HEK293 (cell line): ENCODE measurements around the gene BNIPL.

Experiments used
- CTCF ChIA-PET: fragments of 350-600 bp; formaldehyde crosslinking; extraction: SDS; loops from one replicate; lab custom pipeline; 2021; ENCODE audit warnings: antibody characterized with exemption; lab: Yijun Ruan, JAX
- POLR2A ChIA-PET: fragments of 300-600 bp; formaldehyde crosslinking; extraction: SDS; loops from one replicate; lab custom pipeline; 2020; ENCODE audit warnings: antibody characterized with exemption, inconsistent platforms; lab: Yijun Ruan, JAX
- H3K27ac ChIP-seq: fragments of 200-500 bp; sonication (Bioruptor generic); 2 replicates; pipeline ENCODE4 v1.5.1; 2014; ENCODE audit warnings: low read depth, low read length, control low read depth, inconsistent platforms; ENCODE audit errors: extremely low read depth
- H3K36me3 ChIP-seq, 2 experiments: fragments of 200-500 bp in 1 of 2; sonication (Bioruptor generic) in 1 of 2; 1 replicate in 1 of 2; 2 replicates in 1 of 2; pipeline ENCODE4 v1.5.1; 2014 to 2017; ENCODE audit warnings: inconsistent platforms in 2 of 2, low read length in 2 of 2; ENCODE audit not compliant: control insufficient read depth in 2 of 2, insufficient read depth in 1 of 2
- H3K4me1 ChIP-seq: fragments of 200-500 bp; sonication (Bioruptor generic); 2 replicates; pipeline ENCODE4 v1.5.1; 2014; ENCODE audit warnings: mild to moderate bottlenecking, low read length, inconsistent platforms; ENCODE audit not compliant: control insufficient read depth, insufficient read depth
- H3K4me3 ChIP-seq: 2 replicates; pipeline ENCODE4 v1.5.1; 2011; ENCODE audit warnings: low read depth, mild to moderate bottlenecking, control low read depth, low read length, moderate library complexity
- H3K9me3 ChIP-seq: fragments of 200-500 bp; sonication (Bioruptor generic); 2 replicates; pipeline ENCODE4 v1.5.1; 2014; ENCODE audit warnings: low read depth, low read length, inconsistent platforms; ENCODE audit not compliant: control insufficient read depth, insufficient read depth
- HOXA7 ChIP-seq: sonication (generic); formaldehyde crosslinking; IDR thresholded peaks from 2 replicates; pipeline ENCODE4 v1.8.1; 2022; ENCODE audit warnings: missing genetic modification reagents, borderline replicate concordance
- INSM2 ChIP-seq: fragments of 450-650 bp; formaldehyde crosslinking; IDR thresholded peaks from 2 replicates; pipeline ENCODE4 v1.5.1; 2016; ENCODE audit warnings: missing biosample characterization, missing genetic modification characterization
- KLF17 ChIP-seq: fragments of 450-650 bp; formaldehyde crosslinking; IDR thresholded peaks from 2 replicates; pipeline ENCODE4 v1.5.1; 2016; ENCODE audit warnings: missing biosample characterization, missing genetic modification characterization
- REST ChIP-seq: fragments of 450-650 bp; formaldehyde crosslinking; IDR thresholded peaks from 2 replicates; pipeline ENCODE4 v1.5.1; 2016; ENCODE audit warnings: missing biosample characterization, missing genetic modification characterization
- TSHZ1 ChIP-seq: fragments of 450-650 bp; formaldehyde crosslinking; IDR thresholded peaks from 2 replicates; pipeline ENCODE4 v1.5.1; 2016; ENCODE audit warnings: missing biosample characterization, missing genetic modification characterization, borderline replicate concordance
- ZBTB20 ChIP-seq: fragments of 450-650 bp; formaldehyde crosslinking; IDR thresholded peaks from 2 replicates; pipeline ENCODE4 v1.5.1; 2016; ENCODE audit warnings: missing biosample characterization, missing genetic modification characterization
- ZFHX2 ChIP-seq: fragments of 450-650 bp; formaldehyde crosslinking; conservative IDR thresholded peaks from 2 replicates; pipeline ENCODE4 v1.5.1; 2016; ENCODE audit warnings: missing biosample characterization, missing genetic modification characterization
- ZFP41 ChIP-seq: fragments of 450-650 bp; formaldehyde crosslinking; IDR thresholded peaks from 2 replicates; pipeline ENCODE4 v1.5.1; 2016; ENCODE audit warnings: missing biosample characterization, missing genetic modification characterization, borderline replicate concordance
- ZNF121 ChIP-seq: fragments of 450-650 bp; formaldehyde crosslinking; IDR thresholded peaks from 2 replicates; pipeline ENCODE4 v1.5.1; 2016; ENCODE audit warnings: missing biosample characterization, missing genetic modification characterization
- ZNF132 ChIP-seq: fragments of 450-650 bp; formaldehyde crosslinking; IDR thresholded peaks from 2 replicates; pipeline ENCODE4 v1.5.1; 2017; ENCODE audit warnings: missing biosample characterization, missing genetic modification characterization, borderline replicate concordance
- ZNF19 ChIP-seq: fragments of 450-650 bp; formaldehyde crosslinking; IDR thresholded peaks from 2 replicates; pipeline ENCODE4; 2016; ENCODE audit warnings: missing biosample characterization, missing genetic modification characterization, low read depth
- ZNF223 ChIP-seq: fragments of 450-650 bp; formaldehyde crosslinking; IDR thresholded peaks from 2 replicates; pipeline ENCODE4 v1.5.1; 2016; ENCODE audit warnings: missing biosample characterization, missing genetic modification characterization
- ZNF391 ChIP-seq: fragments of 450-650 bp; formaldehyde crosslinking; IDR thresholded peaks from 2 replicates; pipeline ENCODE4 v1.5.1; 2016; ENCODE audit warnings: low read depth, missing biosample characterization, missing genetic modification characterization, borderline replicate concordance
- ZNF423 ChIP-seq: fragments of 450-650 bp; formaldehyde crosslinking; IDR thresholded peaks from 2 replicates; pipeline ENCODE4 v1.5.1; 2016; ENCODE audit warnings: missing biosample characterization, missing genetic modification characterization
- ZNF426 ChIP-seq: fragments of 450-650 bp; formaldehyde crosslinking; IDR thresholded peaks from 2 replicates; pipeline ENCODE4 v1.5.1; 2017; ENCODE audit warnings: missing biosample characterization, missing genetic modification characterization, mild to moderate bottlenecking, inconsistent platforms, moderate library complexity
- ZNF473 ChIP-seq: fragments of 450-650 bp; formaldehyde crosslinking; IDR thresholded peaks from 2 replicates; pipeline ENCODE4 v1.5.1; 2017; ENCODE audit warnings: missing biosample characterization, missing genetic modification characterization
- ZNF558 ChIP-seq: fragments of 450-650 bp; formaldehyde crosslinking; IDR thresholded peaks from 2 replicates; pipeline ENCODE4 v1.5.1; 2016; ENCODE audit warnings: missing biosample characterization, missing genetic modification characterization
- ZNF600 ChIP-seq: fragments of 450-650 bp; formaldehyde crosslinking; IDR thresholded peaks from 2 replicates; pipeline ENCODE4 v1.5.1; 2016; ENCODE audit warnings: missing biosample characterization, missing genetic modification characterization
- ZNF670 ChIP-seq: fragments of 450-650 bp; formaldehyde crosslinking; IDR thresholded peaks from 2 replicates; pipeline ENCODE4 v1.5.1; 2016; ENCODE audit warnings: missing biosample characterization, missing genetic modification characterization, low read depth
- ZNF843 ChIP-seq: fragments of 450-650 bp; formaldehyde crosslinking; IDR thresholded peaks from 2 replicates; pipeline ENCODE4 v1.5.1; 2016; ENCODE audit warnings: missing biosample characterization, missing genetic modification characterization

Gene BNIPL

GRCh38 chr1:151037032-151037431 lies 646 bp downstream of the BNIPL start:
- H3K4me1 ChIP-seq: no peaks in the 10 kb centered on the region
- POLR2A ChIA-PET: no interaction called here
- no peak overlapping the region for H3K4me3 ChIP-seq
- no peak for TF ChIP-seq ZNF843 (tag by site-specific recombination)
- no peak for TF ChIP-seq TSHZ1
- no peak for TF ChIP-seq ZFHX2 (tag by site-specific recombination)
- no peak for TF ChIP-seq ZNF600
- TF ChIP-seq ZNF132 (tag by site-specific recombination): no peak
- TF ChIP-seq ZFP41 (tag by site-specific recombination): no peak
- TF ChIP-seq INSM2: no peak
- TF ChIP-seq ZNF423: no peak
- no peak overlapping the region for H3K27ac ChIP-seq
- no peaks in the 10 kb centered on the region for H3K9me3 ChIP-seq
- peaks cover 6 to 28% of the 10 kb centered on the region in 2 experiments for H3K36me3 ChIP-seq
- CTCF ChIA-PET: no interaction called here

- Histone ChIP-seq H3K36me3 (peaks cover 2 to 22% of the 10 kb centered on the region in 2 experiments), H3K4me1 (no peaks in the 10 kb centered on the region), H3K27ac (no peak overlapping the region), H3K9me3 (no peaks in the 10 kb centered on the region), H3K4me3 (no peak overlapping the region)
- TF ChIP-seq ZNF670 (tag by site-specific recombination): no peak
- no peak for TF ChIP-seq ZNF19 (tag by site-specific recombination)
- TF ChIP-seq ZBTB20 (tag by site-specific recombination): no peak
- TF ChIP-seq HOXA7 (CRISPR knock-in tag): no peak
- no peak for TF ChIP-seq REST (tag by site-specific recombination)
- no peak for TF ChIP-seq ZNF121 (tag by site-specific recombination)
- no peak for TF ChIP-seq ZNF391 (tag by site-specific recombination)
- TF ChIP-seq ZNF426 (tag by site-specific recombination): no peak
- no peak for TF ChIP-seq KLF17
- no peak for TF ChIP-seq ZNF223
- TF ChIP-seq ZNF558 (tag by site-specific recombination): no peak
- no peak for TF ChIP-seq ZNF473 (tag by site-specific recombination)
- ChIA-PET CTCF (interaction anchor here (1.3 to 1.7 kb wide), 2 partner anchors 8 to 15 kb away, joined by 4 to 6 read pairs; partner anchors contain the start of gene C1orf56), POLR2A (no interaction called here)
These were observed 3.1 kb downstream of the BNIPL start for GRCh38 chr1:151039521-151039920.
